Heart left ventricle (tissue), 16 donors: ENCODE data around the gene CLSTN2. TPM values are rescaled to one million over a fixed set of nuclear protein-coding genes. Genes with fewer than 3 reads are reported as not detected.

Experiments used
- ATAC-seq, 4 donors: fragments of 200-7000 bp; cut with Tn5 transposase; one replicate each; pipeline ENCODE4 v1.9.1; 2020 to 2022; ENCODE audit warnings: moderate library complexity in 4 of 4, mild to moderate bottlenecking in 3 of 4, moderate number of reproducible peaks in 1 of 4
- DNase-seq, 5 donors: peaks; one replicate each; pipeline ENCODE4 v3.0.0-alpha.2; 2020
- H3K27ac ChIP-seq, 12 donors: fragments of 200-600 bp; sonication (generic) in 4 of 12; one replicate each; pipeline versions ENCODE4 v1.5.0 to v1.8.0; 2016 to 2022; ENCODE audit warnings: mild to moderate bottlenecking in 2 of 12
- H3K27me3 ChIP-seq, 9 donors: fragments of 200-600 bp; sonication (generic) in 2 of 9; one replicate each; pipeline versions ENCODE4 v1.5.1 to v1.8.0; 2016 to 2022; ENCODE audit warnings: mild to moderate bottlenecking in 3 of 9
- H3K36me3 ChIP-seq, 9 donors: fragments of 200-600 bp; sonication (generic) in 2 of 9; one replicate each; pipeline versions ENCODE4 v1.5.0 to v1.8.0; 2018 to 2022; ENCODE audit warnings: mild to moderate bottlenecking in 2 of 9
- H3K4me1 ChIP-seq, 12 donors: fragments of 200-600 bp; sonication (generic) in 4 of 12; one replicate each; pipeline versions ENCODE4 v1.5.0 to v1.8.0; 2016 to 2022; ENCODE audit warnings: mild to moderate bottlenecking in 3 of 12
- H3K4me3 ChIP-seq, 12 donors: fragments of 200-600 bp; sonication (generic) in 4 of 12; one replicate each; pipeline versions ENCODE4 v1.5.0 to v1.8.0; 2017 to 2022; ENCODE audit warnings: mild to moderate bottlenecking in 9 of 12, moderate library complexity in 4 of 12
- H3K9me3 ChIP-seq, 12 donors: fragments of 200-600 bp; sonication (generic) in 4 of 12; one replicate each; pipeline versions ENCODE4 v1.5.0 to v1.8.0; 2016 to 2022; ENCODE audit warnings: mild to moderate bottlenecking in 1 of 12
- POLR2A ChIP-seq, 2 donors: fragments of 450-650 bp; IDR thresholded peaks; one replicate each; pipeline ENCODE4 v1.6.1; 2017; ENCODE audit warnings: antibody characterized with exemption in 2 of 2, mild to moderate bottlenecking in 2 of 2, moderate library complexity in 2 of 2
- WGBS, 4 donors: extraction: QIAGEN DNeasy Blood & Tissue Kit in 2 of 4; methylation state at CpG; one replicate each; pipeline versions ENCODE4 v1.1.5 to v1.1.7; 2013 to 2018; 5-methylcytosine and 5-hydroxymethylcytosine counted together
- intact Hi-C, 10 donors: fragments of 100-400 bp; cut with DNase I; formaldehyde crosslinking; loops; one replicate each; pipeline versions ENCODE4 v1.11.1 to v1.14.2; 2022
- polyA plus RNA-seq, 2 donors: library from polyadenylated mRNA; stranded (reverse); fragments of 200-250 nt; gene quantifications; one replicate each; pipeline ENCODE4 v1.2.3, GENCODE V29; 2013
- total RNA-seq, 9 donors: library from RNA; depleted of rRNA in 2 of 9; stranded (reverse); fragments of >200 nt in 2 of 9; fragmentation: NEBNext Ultra II Directional in 3 of 9; extraction: Animal tissue kit (Norgen Biotek cat#: 25700) in 3 of 9; gene quantifications; one replicate each; pipeline versions ENCODE4 v1.1.0 to v1.2.4, GENCODE V29; 2016 to 2023
- TF ChIP-seq, protein P1 (sequence below), 12 donors: fragments of 200-600 bp; sonication (generic) in 4 of 12; IDR thresholded peaks; one replicate each; pipeline versions ENCODE4 v1.5.0 to v1.8.0; 2018 to 2022; ENCODE audit warnings: antibody characterized with exemption in 12 of 12, mild to moderate bottlenecking in 5 of 12
- donor health status: ischemic (EF 13 %, LVEDD 7.1; RV severe dilation, severe dysfunction).
- donor health status: healthy with polysubstance abuse.
- donor health status: DM: no; HTN: yes; CAD: no.
- donor health status: DM: no; HTN: no; CAD: no.
- donor health status: ischemic (EF 25% LVEDD 6.9; RV normal size, moderate dysfunction).
- donor health status: ischemic (EF 25% LVEDD 5.7; RV mildly dilated, moderate dysfunction).
- donor health status: healthy.
- donor health status: DM: yes; HTN: yes; CAD: no.
- donor health status: ischemic (EF 35%, LVEDD 5.7; RV mildly dilated, moderate dysfunction).
- donor health status: nonischemic (EF 11% LVEDD 7.7; RV severe dilation, severe dysfunction).
- donor health status: DM: yes; HTN: yes; CAD: no.
- donor health status: PGD.
- donor health status: ischemic (EF 29% LVEDD 5.4; RV normal size, mild dysfunction).
- donor health status: nonischemic (EF 23%, LVEDD 6.1; RV moderate dilation, normal function).

CLSTN2 gene
- total and polyA plus RNA-seq, 11 donors, result 0.69 to 7.6 (median 3.9) TPM

DNA sequence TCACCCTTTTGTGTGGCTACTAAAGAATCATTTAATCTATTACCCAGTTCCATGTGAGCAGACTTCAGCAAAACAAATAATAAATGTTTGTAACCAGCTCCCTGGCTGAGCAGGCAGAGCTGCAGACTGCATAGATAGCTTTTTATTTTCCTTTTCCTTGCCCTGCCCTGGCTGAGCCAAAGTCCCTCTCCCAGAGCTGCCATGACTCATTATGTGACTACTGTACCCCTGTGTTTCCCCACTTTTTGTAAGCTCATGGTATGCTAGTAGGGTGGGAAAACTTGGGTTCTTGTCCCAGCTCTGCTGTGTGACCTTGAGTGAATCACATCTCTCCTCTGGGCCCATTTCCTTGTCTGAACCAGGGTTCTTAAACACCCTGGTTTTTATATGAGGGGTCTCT is 127.5 kb downstream of the CLSTN2 start:
- DNase-seq (no peak), ATAC-seq (no peak)
- Histone ChIP-seq H3K27ac (no peak overlapping the region), H3K4me1 (no peaks in the 10 kb centered on the region), H3K4me3 (no peak overlapping the region), H3K27me3 (no peaks in the 10 kb centered on the region), H3K36me3 (no peaks in the 10 kb centered on the region), H3K9me3 (peaks cover 0 to 9% (median 0%) of the 10 kb centered on the region in 12 donors)
- TF ChIP-seq, protein P1, sequence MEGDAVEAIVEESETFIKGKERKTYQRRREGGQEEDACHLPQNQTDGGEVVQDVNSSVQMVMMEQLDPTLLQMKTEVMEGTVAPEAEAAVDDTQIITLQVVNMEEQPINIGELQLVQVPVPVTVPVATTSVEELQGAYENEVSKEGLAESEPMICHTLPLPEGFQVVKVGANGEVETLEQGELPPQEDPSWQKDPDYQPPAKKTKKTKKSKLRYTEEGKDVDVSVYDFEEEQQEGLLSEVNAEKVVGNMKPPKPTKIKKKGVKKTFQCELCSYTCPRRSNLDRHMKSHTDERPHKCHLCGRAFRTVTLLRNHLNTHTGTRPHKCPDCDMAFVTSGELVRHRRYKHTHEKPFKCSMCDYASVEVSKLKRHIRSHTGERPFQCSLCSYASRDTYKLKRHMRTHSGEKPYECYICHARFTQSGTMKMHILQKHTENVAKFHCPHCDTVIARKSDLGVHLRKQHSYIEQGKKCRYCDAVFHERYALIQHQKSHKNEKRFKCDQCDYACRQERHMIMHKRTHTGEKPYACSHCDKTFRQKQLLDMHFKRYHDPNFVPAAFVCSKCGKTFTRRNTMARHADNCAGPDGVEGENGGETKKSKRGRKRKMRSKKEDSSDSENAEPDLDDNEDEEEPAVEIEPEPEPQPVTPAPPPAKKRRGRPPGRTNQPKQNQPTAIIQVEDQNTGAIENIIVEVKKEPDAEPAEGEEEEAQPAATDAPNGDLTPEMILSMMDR (IDR thresholded peaks at IDR 0.05), result no peak
- intact Hi-C loops, result no loop called here

DNA sequence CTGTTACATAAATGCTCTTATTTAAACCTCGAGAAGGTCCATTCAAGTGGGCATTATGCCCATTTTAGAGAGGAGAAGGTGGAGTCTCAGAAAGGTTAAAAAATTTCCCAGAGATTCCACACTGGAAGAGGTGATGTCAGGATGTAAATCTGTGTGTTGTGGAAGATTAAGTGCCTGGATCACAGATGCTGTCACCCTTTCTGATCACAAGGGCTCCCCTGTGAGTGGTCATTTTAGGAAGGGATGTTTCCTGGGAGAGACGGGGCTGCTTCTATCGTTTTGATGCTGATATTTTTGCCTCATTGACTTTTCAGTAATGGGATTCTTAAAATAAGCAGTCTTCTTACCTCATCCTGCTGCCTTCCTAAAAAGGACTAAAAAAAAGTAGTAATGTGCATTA is 132.5 kb downstream of the CLSTN2 start:
- Histone ChIP-seq H3K9me3 (peaks cover 0 to 9% (median 0%) of the 10 kb centered on the region in 12 donors), H3K36me3 (no peaks in the 10 kb centered on the region), H3K4me3 (no peak overlapping the region), H3K4me1 (no peaks in the 10 kb centered on the region), H3K27me3 (no peaks in the 10 kb centered on the region), H3K27ac (no peak overlapping the region)
- no peak for TF ChIP-seq POLR2A (IDR thresholded peaks at IDR 0.05)
- TF ChIP-seq, protein P1 (IDR thresholded peaks at IDR 0.05), result no peak
- intact Hi-C loops, result no loop called here
- no peak for DNase-seq
- WGBS, 4 donors, result 60 to 69% (median 65%) methylated on average over 3 of the region's 3 CpGs
- ATAC-seq, result no peak

DNA sequence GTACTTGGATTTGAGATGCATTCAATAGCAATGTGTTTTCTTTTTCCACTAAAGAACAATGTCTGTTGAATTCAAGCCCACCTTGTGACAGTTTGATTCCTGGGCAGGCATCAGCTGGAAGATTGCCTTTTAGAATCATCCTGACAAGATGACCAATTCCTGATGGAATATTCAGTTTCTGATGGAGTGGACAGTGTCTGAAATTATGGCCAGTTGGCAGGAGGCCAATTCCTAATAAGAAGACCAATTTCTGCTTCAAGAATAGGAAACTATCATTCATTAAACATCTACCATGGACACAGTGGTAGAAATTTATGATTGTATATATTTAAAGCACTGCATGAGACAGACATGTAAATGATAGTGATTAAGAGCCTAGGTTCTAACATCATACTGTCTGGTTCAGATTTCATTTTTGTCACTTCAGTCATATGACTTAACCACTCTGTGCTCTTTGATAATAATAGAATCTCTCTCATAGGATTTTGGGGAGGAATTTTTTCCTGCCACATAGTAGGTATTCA is 133.6 kb downstream of the CLSTN2 start:
- intact Hi-C loops, result no loop called here
- Histone ChIP-seq H3K27ac (no peak overlapping the region), H3K4me1 (no peaks in the 10 kb centered on the region), H3K9me3 (peaks cover 0 to 9% (median 0%) of the 10 kb centered on the region in 12 donors), H3K36me3 (no peaks in the 10 kb centered on the region), H3K4me3 (no peak overlapping the region), H3K27me3 (no peaks in the 10 kb centered on the region)
- ATAC-seq (no peak), DNase-seq (no peak)
- TF ChIP-seq POLR2A (IDR thresholded peaks at IDR 0.05), result no peak
- TF ChIP-seq, protein P1 (IDR thresholded peaks at IDR 0.05), result no peak

DNA sequence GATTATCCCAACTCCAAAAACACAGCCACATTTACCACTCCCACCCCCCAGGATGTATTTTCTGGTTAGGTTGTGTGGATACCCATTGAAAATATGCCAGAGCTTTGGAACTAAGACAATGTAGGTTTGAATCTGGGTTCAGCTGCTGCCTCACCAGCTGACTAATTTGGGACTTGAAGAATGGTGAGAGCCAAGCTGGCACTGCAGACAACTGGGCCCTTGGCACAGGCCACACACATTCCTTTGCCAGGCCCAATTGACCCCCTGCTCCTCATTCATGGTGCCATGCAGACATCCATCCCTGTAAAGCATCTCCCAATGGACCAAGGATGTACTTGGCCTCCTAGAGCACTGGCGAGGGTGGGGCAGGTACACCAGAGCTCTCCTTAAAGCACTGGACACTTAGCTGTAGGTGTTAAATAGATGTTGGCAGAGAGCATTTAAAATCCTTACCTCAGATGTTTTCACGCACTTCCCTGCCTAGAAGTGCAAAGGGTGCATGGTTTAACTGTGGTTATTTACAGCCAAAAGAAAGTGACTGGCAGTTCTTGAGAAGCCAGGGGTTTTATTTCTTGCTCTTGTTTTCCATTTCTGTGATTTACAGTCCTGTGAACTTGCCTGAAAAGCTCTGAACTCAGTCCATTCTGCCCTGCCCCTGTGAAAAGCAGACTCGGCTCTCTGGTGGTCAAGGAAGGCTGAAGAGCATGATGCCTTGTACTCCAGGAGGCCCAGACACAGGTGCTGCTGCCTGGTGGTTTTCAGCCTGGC is 138.5 kb downstream of the CLSTN2 start:
- DNase-seq (no peak), ATAC-seq (no peak)
- Histone ChIP-seq H3K4me1 (no peaks in the 10 kb centered on the region), H3K4me3 (no peak overlapping the region), H3K27me3 (no peaks in the 10 kb centered on the region), H3K27ac (no peak overlapping the region), H3K36me3 (no peaks in the 10 kb centered on the region), H3K9me3 (no peaks in the 10 kb centered on the region)
- TF ChIP-seq POLR2A (IDR thresholded peaks at IDR 0.05), result no peak
- TF ChIP-seq, protein P1 (IDR thresholded peaks at IDR 0.05), result no peak
- whole genome bisulfite sequencing, 4 donors, result 76 to 86% (median 80%) methylated on average over 3 of the region's 3 CpGs
- intact Hi-C loops, result no loop called here
